Subcutaneous adipose tissue (tissue), 4 donors: ENCODE results near the gene SLC6A18. TPM values are rescaled to one million over a fixed set of nuclear protein-coding genes. Genes with fewer than 3 reads are reported as not detected.

ENCODE experiments used
- total RNA-seq, 4 donors: library from RNA; depleted of rRNA; stranded (reverse); fragments of >200 nt; gene quantifications; one replicate each; pipeline ENCODE4 v1.1.0, GENCODE V29; 2016
- TF ChIP-seq, protein P1 (sequence below): fragments of 450-650 bp; IDR thresholded peaks from one replicate; pipeline ENCODE4 v1.5.1; 2016; ENCODE audit warnings: low read depth, mild to moderate bottlenecking, control low read depth, antibody characterized with exemption, moderate library complexity

Gene SLC6A18
- total RNA-seq, 4 donors from 2014 or later, result not detected

DNA sequence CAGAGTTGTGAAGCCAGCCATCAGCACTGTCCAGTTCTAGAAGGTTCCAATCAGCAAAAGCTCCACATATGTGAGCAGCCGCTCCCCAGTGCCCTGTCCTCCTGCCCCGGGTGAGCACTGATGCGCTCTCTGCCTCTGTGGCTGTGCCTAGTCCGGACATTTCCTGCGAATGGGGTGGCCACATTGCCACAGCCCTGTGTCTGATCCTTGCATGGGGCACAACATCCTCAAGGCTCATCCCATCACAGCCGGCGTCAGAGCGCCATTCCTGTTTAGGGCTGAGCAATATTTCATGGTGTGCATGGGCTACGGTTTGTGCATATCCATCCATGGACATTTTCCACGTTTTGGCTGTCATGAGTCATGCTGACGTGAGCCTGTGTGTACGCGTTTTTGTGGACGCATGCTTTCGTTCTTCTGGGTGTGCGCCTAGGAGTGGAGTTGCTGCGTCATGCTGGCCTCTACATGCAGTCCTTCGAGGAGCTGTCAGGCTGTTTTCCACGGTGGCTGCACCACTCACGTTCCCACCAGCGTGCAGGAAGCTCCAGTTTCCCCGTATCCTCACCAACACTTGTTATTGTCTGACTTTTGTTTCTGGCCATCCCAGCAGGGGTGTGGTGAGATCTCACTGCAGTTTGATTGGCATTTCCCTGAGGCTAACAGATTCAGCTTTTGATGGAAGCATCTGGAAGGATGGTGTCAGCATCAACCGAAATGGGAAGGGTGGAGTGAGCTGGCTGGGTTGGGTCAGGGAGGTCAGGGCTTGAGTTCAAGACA is 9.7 kb upstream of the SLC6A18 start:
- TF ChIP-seq, protein P1, sequence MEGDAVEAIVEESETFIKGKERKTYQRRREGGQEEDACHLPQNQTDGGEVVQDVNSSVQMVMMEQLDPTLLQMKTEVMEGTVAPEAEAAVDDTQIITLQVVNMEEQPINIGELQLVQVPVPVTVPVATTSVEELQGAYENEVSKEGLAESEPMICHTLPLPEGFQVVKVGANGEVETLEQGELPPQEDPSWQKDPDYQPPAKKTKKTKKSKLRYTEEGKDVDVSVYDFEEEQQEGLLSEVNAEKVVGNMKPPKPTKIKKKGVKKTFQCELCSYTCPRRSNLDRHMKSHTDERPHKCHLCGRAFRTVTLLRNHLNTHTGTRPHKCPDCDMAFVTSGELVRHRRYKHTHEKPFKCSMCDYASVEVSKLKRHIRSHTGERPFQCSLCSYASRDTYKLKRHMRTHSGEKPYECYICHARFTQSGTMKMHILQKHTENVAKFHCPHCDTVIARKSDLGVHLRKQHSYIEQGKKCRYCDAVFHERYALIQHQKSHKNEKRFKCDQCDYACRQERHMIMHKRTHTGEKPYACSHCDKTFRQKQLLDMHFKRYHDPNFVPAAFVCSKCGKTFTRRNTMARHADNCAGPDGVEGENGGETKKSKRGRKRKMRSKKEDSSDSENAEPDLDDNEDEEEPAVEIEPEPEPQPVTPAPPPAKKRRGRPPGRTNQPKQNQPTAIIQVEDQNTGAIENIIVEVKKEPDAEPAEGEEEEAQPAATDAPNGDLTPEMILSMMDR, result no peak

DNA sequence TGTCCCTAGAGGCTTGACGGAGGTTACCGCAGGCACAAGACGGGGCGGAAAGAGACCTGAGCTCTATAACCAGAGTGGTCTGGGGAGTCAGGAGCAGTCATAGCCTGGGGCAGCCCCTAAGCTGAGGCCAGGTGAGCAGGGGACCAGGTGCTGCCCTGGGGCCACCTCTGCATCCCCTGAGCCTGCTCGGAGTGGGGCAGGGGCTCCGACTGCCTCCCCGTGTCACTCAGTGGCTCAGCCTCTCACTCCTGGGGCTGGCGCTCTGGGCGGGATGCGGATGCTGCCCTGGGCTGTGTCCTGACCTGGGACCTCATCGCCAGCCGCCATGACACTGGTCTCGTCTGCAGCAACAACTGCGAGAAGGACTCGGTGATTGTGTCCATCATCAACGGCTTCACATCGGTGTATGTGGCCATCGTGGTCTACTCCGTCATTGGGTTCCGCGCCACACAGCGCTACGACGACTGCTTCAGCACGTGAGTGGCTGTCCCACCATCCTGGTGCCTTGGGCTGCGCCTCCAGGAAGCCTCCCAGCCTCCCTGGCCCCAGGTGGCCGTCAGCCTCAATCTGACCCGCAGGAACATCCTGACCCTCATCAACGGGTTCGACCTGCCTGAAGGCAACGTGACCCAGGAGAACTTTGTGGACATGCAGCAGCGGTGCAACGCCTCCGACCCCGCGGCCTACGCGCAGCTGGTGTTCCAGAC is 8.8 kb upstream of the SLC6A18 start:
- TF ChIP-seq, protein P1, result no peak

DNA sequence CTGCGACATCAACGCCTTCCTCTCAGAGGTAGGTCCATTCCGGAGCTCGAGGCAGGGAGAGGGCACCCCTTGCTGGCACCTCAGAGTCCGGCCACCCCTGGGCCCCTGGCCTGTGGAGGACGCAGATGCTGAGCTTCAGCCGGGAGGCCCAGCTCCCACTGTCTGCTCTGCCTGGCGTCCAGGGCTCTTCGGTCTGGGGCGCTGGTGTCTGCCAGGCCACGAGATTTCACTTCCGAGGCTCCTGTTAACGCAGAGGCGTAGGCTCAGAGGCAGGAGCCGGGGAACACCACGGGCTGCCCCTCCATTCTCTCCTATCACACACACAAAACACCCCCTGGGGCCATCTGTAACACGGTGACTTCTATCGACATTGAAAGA is 8.3 kb upstream of the SLC6A18 start:
- TF ChIP-seq, protein P1, result no peak

DNA sequence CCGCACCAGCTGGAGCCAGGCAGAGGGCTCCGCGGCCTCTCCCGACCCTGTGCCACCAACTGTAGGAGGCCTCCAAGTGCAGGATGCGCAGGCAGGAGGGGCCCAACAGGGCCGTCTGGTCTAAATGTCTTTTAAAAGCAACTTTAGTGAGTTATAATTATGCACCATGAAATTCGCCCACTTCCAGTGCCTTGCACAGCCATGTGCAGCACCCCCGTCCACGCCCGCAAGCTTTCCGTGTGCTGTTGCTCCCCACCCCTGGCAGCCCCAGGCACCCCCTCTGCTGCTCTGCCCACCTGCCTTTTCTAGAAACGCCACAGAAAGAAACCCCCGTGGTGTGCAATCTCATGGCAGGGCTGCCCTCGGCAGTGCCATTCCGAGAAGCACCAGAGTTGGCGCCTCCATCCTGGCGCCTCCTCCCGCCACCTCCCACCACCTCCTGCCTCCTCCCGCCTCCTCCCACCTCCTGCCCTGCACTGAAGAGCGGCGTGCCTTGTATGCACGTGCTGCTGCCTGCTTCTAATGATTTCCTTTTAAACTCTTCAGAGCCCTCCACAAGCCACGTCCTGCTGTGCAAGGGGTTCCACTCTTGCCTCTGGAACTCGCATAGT is 7.5 kb upstream of the SLC6A18 start:
- TF ChIP-seq, protein P1, result no peak

- TF ChIP-seq, protein P1, result no peak
These were observed 6.7 kb upstream of the SLC6A18 start for GRCh38 chr5:1218351-1219080.

GRCh38 chr5:1219098-1219767 is 5.9 kb upstream of the SLC6A18 start:
- TF ChIP-seq, protein P1, result no peak
